Measurements from ENCODE around the gene MACROD2. TPM values are rescaled to one million over a fixed set of nuclear protein-coding genes. Genes with fewer than 3 reads are reported as not detected.

Gene MACROD2
- total RNA-seq, 5 donors from 2014 or later (not counting 1 experiment from before 2014, with no cell fraction given), result 0.23 to 1.3 (median 0.51) TPM; not detected in 2

DNA sequence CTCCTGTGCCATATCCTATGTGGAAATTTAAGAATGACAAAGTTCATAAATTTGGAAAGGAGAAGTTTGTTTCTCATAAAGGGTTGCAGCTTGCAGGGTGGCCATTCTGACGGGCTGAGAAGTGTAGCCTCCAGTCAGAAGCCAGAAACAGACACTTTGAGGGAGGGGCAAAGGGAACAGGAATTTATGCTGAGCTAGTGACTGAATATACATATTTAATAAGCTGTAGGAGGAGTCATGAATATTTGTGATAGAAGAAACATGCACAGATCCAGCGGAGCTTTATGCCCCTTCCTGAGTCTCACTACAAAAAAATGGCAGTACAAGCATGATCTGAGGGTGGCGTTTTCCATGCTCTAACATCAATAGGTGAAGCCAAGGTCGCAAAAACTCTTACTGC lies 1779.6 kb downstream of the MACROD2 start:
- Mint-ChIP-seq H3K27ac (no peak overlapping the region), H3K4me3 (no peak overlapping the region), H3K9me3 (peaks cover 0 to 10% (median 9%) of the 10 kb centered on the region in 3 donors), H3K27me3 (peaks cover 0 to 1% of the 10 kb centered on the region in 2 donors), H3K36me3 (no peaks in the 10 kb centered on the region), H3K4me1 (no peaks in the 10 kb centered on the region)
- no peak overlapping the region for H3K4me3 ChIP-seq (ENCODE audit: control insufficient read depth in 1 of 2, extremely low read depth in 1 of 2, low read length in 1 of 2)
- no peaks in the 10 kb centered on the region for H3K36me3 ChIP-seq (ENCODE audit: control insufficient read depth in 2 of 2, extremely low read depth in 1 of 2, insufficient read depth in 1 of 2, low read length in 1 of 2)
- ChIA-PET CTCF (no interaction called here), POLR2A (no interaction called here)
- ATAC-seq (replicated peaks in 1 of 4) (no peak), DNase-seq (no peak)
- no peak overlapping the region for H3K27ac ChIP-seq (ENCODE audit: low read length)
- no peaks in the 10 kb centered on the region for H3K4me1 ChIP-seq (ENCODE audit: control insufficient read depth in 1 of 2, extremely low read depth in 1 of 2, insufficient read depth in 2 of 2, low read length in 2 of 2)
- no peaks in the 10 kb centered on the region for H3K9me3 ChIP-seq
- 78% methylated on average over 1 of the region's 4 CpGs for WGBS (ENCODE audit: insufficient coverage)
- H3K27me3 ChIP-seq (replicated peaks in 1 of 2; ENCODE audit: control insufficient read depth in 2 of 2, extremely low read depth in 1 of 2, insufficient read depth in 2 of 2, low read length in 1 of 2), result no peaks in the 10 kb centered on the region

DNA sequence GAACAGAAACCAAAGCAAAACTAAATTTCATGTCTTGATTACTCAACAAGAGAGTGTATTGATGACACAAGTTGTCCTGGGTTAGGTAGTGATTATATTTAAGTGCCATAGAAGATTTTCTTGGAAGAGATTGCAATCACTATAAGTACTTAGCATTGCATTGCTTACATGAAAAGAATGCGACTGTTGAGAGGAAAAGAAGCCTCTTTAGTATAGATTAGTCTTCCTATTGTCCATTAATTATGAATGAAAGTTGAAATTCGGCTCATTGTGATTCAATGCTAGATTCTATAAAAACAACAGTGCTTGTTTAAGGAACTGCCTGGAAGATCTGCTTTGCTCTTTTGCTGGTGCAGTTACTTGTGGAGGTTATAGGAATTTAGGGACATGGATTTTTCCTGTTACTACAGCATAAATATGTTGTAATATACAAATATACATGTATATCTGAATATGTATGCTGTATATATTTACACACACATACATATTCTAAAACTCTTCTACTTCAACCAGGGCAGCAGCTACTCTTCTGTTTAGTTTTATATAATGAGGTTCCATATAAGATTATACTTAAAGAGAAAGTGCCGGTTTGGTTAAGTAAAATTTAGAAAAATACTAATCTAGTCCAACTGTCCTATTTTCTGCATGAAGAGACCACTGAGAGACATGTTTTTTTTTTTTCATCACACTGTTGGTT lies 1781.6 kb downstream of the MACROD2 start:
- Mint-ChIP-seq H3K36me3 (no peaks in the 10 kb centered on the region), H3K27me3 (peaks cover 0 to 1% of the 10 kb centered on the region in 2 donors), H3K4me3 (no peak overlapping the region), H3K4me1 (no peaks in the 10 kb centered on the region), H3K9me3 (peaks cover 4 to 13% (median 9%) of the 10 kb centered on the region in 3 donors), H3K27ac (no peak overlapping the region)
- Histone ChIP-seq H3K27ac (ENCODE audit: low read length) (no peak overlapping the region), H3K4me3 (ENCODE audit: control insufficient read depth in 1 of 2, extremely low read depth in 1 of 2, low read length in 1 of 2) (no peak overlapping the region), H3K9me3 (no peaks in the 10 kb centered on the region), H3K36me3 (ENCODE audit: control insufficient read depth in 2 of 2, extremely low read depth in 1 of 2, insufficient read depth in 1 of 2, low read length in 1 of 2) (no peaks in the 10 kb centered on the region), H3K4me1 (ENCODE audit: control insufficient read depth in 1 of 2, extremely low read depth in 1 of 2, insufficient read depth in 2 of 2, low read length in 2 of 2) (no peaks in the 10 kb centered on the region), H3K27me3 (replicated peaks in 1 of 2; ENCODE audit: control insufficient read depth in 2 of 2, extremely low read depth in 1 of 2, insufficient read depth in 2 of 2, low read length in 1 of 2) (no peaks in the 10 kb centered on the region)
- ChIA-PET POLR2A (interaction anchor here in 1 of 2 donors (0.6 kb wide), 1 partner anchor 65 kb away, joined by 3 read pairs; no protein-coding TSS in a partner anchor), CTCF (no interaction called here)
- no CpG with 5 or more reads among the region's 3 CpGs for WGBS (ENCODE audit: insufficient coverage)
- ATAC-seq (replicated peaks in 1 of 4), result no peak
- no peak for DNase-seq

DNA sequence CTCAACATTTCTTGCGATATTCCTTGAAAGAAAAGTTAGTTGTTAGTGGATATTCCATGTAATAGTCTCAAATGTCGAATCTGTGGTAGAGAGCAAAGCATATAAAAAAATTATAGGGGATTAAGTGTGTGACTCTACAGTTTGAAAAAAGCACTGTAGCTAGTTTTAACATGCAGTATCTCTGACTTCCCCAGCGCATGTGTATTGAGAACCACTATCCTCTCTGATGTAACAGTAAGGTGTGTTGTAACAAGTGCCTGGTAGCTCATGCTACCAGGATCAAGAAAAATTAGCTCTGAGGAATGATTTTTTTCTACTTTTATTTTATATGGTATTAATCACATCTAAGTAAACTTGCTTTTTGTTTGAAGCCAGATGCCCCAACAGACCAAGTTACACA lies 1788.7 kb downstream of the MACROD2 start:
- DNase-seq, result no peak
- H3K9me3 Mint-ChIP-seq, result peaks cover 0 to 4% (median 3%) of the 10 kb centered on the region in 3 donors
- CTCF ChIA-PET, result no interaction called here
- Histone ChIP-seq H3K4me1 (ENCODE audit: control insufficient read depth in 1 of 2, extremely low read depth in 1 of 2, insufficient read depth in 2 of 2, low read length in 2 of 2) (no peaks in the 10 kb centered on the region), H3K9me3 (no peaks in the 10 kb centered on the region), H3K36me3 (ENCODE audit: control insufficient read depth in 2 of 2, extremely low read depth in 1 of 2, insufficient read depth in 1 of 2, low read length in 1 of 2) (no peaks in the 10 kb centered on the region), H3K27ac (ENCODE audit: low read length) (no peak overlapping the region), H3K27me3 (replicated peaks in 1 of 2; ENCODE audit: control insufficient read depth in 2 of 2, extremely low read depth in 1 of 2, insufficient read depth in 2 of 2, low read length in 1 of 2) (no peaks in the 10 kb centered on the region), H3K4me3 (ENCODE audit: control insufficient read depth in 1 of 2, extremely low read depth in 1 of 2, low read length in 1 of 2) (no peak overlapping the region)
- ATAC-seq (replicated peaks in 1 of 4), result no peak
- no peaks in the 10 kb centered on the region for H3K27me3 Mint-ChIP-seq
- H3K36me3 Mint-ChIP-seq, result no peaks in the 10 kb centered on the region
- POLR2A ChIA-PET, result no interaction called here
- H3K4me1 Mint-ChIP-seq, result no peaks in the 10 kb centered on the region
- H3K27ac Mint-ChIP-seq, result no peak overlapping the region
- no peak overlapping the region for H3K4me3 Mint-ChIP-seq
- no CpG with 5 or more reads among the region's 3 CpGs for WGBS (ENCODE audit: insufficient coverage)

DNA sequence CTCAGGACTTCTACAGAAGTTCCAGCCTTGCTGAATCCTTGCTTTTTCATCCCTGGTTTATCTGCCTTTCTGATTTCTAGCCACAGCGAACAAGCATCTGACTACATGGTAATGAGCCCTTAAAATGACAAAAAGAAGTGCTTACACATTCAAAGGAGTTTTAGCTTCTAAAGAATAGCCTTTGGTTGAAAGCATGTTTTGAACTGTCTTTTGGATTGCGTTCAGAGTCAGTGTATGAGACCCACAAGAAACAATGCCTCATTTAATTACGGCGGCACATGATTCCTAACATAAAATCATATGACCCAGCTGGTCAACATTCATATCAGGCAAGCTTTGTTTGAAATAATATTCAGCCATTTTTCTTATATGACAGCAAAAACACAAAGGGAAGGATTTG lies 1793.8 kb downstream of the MACROD2 start:
- Histone ChIP-seq H3K36me3 (ENCODE audit: control insufficient read depth in 2 of 2, extremely low read depth in 1 of 2, insufficient read depth in 1 of 2, low read length in 1 of 2) (no peaks in the 10 kb centered on the region), H3K27me3 (replicated peaks in 1 of 2; ENCODE audit: control insufficient read depth in 2 of 2, extremely low read depth in 1 of 2, insufficient read depth in 2 of 2, low read length in 1 of 2) (no peaks in the 10 kb centered on the region), H3K4me1 (ENCODE audit: control insufficient read depth in 1 of 2, extremely low read depth in 1 of 2, insufficient read depth in 2 of 2, low read length in 2 of 2) (no peaks in the 10 kb centered on the region), H3K27ac (ENCODE audit: low read length) (no peak overlapping the region), H3K9me3 (no peaks in the 10 kb centered on the region), H3K4me3 (ENCODE audit: control insufficient read depth in 1 of 2, extremely low read depth in 1 of 2, low read length in 1 of 2) (no peak overlapping the region)
- Mint-ChIP-seq H3K9me3 (no peaks in the 10 kb centered on the region), H3K4me3 (no peak overlapping the region), H3K27me3 (no peaks in the 10 kb centered on the region), H3K36me3 (no peaks in the 10 kb centered on the region), H3K27ac (no peak overlapping the region), H3K4me1 (no peaks in the 10 kb centered on the region)
- POLR2A ChIA-PET, result no interaction called here
- CTCF ChIA-PET, result no interaction called here
- WGBS (ENCODE audit: insufficient coverage), result 100% methylated on average over 2 of the region's 4 CpGs
- DNase-seq (no peak), ATAC-seq (replicated peaks in 1 of 4) (no peak)

DNA sequence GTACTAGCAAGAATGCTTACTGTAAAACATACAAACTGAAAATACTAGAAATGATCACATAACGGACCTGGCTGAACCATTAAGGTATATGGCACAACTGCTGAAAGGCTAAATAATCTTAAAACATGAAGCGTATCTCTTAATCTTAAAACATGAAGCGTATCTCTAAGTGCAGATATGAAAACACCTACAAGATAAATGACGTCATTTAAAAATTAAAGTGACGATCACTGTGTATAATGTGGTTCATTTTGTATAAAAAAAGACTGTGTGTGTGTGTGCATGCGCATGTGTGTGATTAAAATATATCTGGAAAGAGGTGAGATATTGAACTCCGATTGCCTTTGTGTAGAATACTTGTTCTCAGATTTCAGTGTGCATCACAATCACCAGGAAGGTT lies 1797.5 kb downstream of the MACROD2 start:
- H3K27ac Mint-ChIP-seq, result no peak overlapping the region
- H3K36me3 Mint-ChIP-seq, result no peaks in the 10 kb centered on the region
- H3K4me1 Mint-ChIP-seq, result no peaks in the 10 kb centered on the region
- H3K4me3 Mint-ChIP-seq, result no peak overlapping the region
- ATAC-seq (replicated peaks in 1 of 4) (no peak), DNase-seq (no peak)
- H3K9me3 ChIP-seq, result no peaks in the 10 kb centered on the region
- H3K27me3 ChIP-seq (replicated peaks in 1 of 2; ENCODE audit: control insufficient read depth in 2 of 2, extremely low read depth in 1 of 2, insufficient read depth in 2 of 2, low read length in 1 of 2), result no peaks in the 10 kb centered on the region
- POLR2A ChIA-PET, result no interaction called here
- no peak overlapping the region for H3K27ac ChIP-seq (ENCODE audit: low read length)
- H3K27me3 Mint-ChIP-seq, result no peaks in the 10 kb centered on the region
- 87% methylated on average over 6 of the region's 7 CpGs for WGBS (ENCODE audit: insufficient coverage)
- H3K36me3 ChIP-seq (ENCODE audit: control insufficient read depth in 2 of 2, extremely low read depth in 1 of 2, insufficient read depth in 1 of 2, low read length in 1 of 2), result no peaks in the 10 kb centered on the region
- CTCF ChIA-PET, result no interaction called here
- no peaks in the 10 kb centered on the region for H3K4me1 ChIP-seq (ENCODE audit: control insufficient read depth in 1 of 2, extremely low read depth in 1 of 2, insufficient read depth in 2 of 2, low read length in 2 of 2)
- H3K9me3 Mint-ChIP-seq, result no peaks in the 10 kb centered on the region
- no peak overlapping the region for H3K4me3 ChIP-seq (ENCODE audit: control insufficient read depth in 1 of 2, extremely low read depth in 1 of 2, low read length in 1 of 2)

DNA sequence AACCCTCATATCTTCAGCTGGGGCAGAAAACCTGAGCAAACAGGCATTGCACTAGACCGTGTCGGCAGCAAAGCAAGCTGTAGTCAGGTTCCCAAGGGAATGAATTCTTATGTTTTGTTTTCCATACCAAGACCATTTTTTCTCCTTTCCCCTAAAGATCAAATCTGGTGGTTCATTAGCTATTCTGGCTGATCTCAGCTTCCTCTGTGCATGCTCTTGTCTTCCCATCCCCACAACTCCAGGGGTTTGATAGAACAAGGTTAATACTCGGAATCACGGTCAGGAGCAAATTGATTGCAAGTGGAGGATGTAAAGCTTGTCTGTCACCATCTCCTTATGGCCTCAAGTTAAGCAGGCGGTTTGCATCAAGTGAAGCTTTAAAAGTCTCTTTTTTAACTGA lies 1799.1 kb downstream of the MACROD2 start:
- Mint-ChIP-seq H3K4me3 (no peak overlapping the region), H3K27ac (no peak overlapping the region), H3K9me3 (no peaks in the 10 kb centered on the region), H3K27me3 (no peaks in the 10 kb centered on the region), H3K36me3 (no peaks in the 10 kb centered on the region), H3K4me1 (no peaks in the 10 kb centered on the region)
- H3K9me3 ChIP-seq, result no peaks in the 10 kb centered on the region
- ATAC-seq (replicated peaks in 1 of 4) (no peak), DNase-seq (no peak)
- no peak overlapping the region for H3K4me3 ChIP-seq (ENCODE audit: control insufficient read depth in 1 of 2, extremely low read depth in 1 of 2, low read length in 1 of 2)
- ChIA-PET POLR2A (no interaction called here), CTCF (no interaction called here)
- no peaks in the 10 kb centered on the region for H3K4me1 ChIP-seq (ENCODE audit: control insufficient read depth in 1 of 2, extremely low read depth in 1 of 2, insufficient read depth in 2 of 2, low read length in 2 of 2)
- no peaks in the 10 kb centered on the region for H3K27me3 ChIP-seq (replicated peaks in 1 of 2; ENCODE audit: control insufficient read depth in 2 of 2, extremely low read depth in 1 of 2, insufficient read depth in 2 of 2, low read length in 1 of 2)
- no peak overlapping the region for H3K27ac ChIP-seq (ENCODE audit: low read length)
- H3K36me3 ChIP-seq (ENCODE audit: control insufficient read depth in 2 of 2, extremely low read depth in 1 of 2, insufficient read depth in 1 of 2, low read length in 1 of 2), result no peaks in the 10 kb centered on the region
- WGBS (ENCODE audit: insufficient coverage), result 88% methylated on average over 1 of the region's 5 CpGs

All from T-cell (primary cell).